ENCODE measurements around the gene SH3RF1.

SH3RF1 gene

DNA sequence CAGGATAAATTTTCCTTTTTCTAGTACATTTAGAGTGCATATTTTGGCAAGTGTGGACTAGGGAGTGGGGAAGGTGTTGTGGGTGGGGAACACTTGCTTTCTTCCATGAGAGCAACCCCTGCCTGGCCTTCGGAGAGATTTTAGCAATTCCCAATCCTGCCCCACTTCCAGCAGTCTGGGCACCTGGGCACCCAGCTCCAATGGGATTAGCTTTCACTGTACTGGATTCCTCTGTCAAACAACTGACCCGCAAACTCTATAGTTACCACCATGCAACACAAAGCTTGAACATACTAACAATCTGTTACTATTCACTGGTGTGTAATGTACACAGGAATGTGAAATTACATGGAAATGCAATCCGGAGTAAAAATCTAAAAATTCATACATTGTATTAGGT, 50.3 kb downstream of the SH3RF1 start:
- H3K4me3 ChIP-seq (ENCODE audit: low read depth, low read length): no peak overlapping the region
- TF ChIP-seq, protein P1, sequence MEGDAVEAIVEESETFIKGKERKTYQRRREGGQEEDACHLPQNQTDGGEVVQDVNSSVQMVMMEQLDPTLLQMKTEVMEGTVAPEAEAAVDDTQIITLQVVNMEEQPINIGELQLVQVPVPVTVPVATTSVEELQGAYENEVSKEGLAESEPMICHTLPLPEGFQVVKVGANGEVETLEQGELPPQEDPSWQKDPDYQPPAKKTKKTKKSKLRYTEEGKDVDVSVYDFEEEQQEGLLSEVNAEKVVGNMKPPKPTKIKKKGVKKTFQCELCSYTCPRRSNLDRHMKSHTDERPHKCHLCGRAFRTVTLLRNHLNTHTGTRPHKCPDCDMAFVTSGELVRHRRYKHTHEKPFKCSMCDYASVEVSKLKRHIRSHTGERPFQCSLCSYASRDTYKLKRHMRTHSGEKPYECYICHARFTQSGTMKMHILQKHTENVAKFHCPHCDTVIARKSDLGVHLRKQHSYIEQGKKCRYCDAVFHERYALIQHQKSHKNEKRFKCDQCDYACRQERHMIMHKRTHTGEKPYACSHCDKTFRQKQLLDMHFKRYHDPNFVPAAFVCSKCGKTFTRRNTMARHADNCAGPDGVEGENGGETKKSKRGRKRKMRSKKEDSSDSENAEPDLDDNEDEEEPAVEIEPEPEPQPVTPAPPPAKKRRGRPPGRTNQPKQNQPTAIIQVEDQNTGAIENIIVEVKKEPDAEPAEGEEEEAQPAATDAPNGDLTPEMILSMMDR (IDR thresholded peaks at IDR 0.05; ENCODE audit: insufficient read depth, low read depth, low read length, missing control alignments): no peak
- DNase-seq (ENCODE audit: low read depth): no peak

DNA sequence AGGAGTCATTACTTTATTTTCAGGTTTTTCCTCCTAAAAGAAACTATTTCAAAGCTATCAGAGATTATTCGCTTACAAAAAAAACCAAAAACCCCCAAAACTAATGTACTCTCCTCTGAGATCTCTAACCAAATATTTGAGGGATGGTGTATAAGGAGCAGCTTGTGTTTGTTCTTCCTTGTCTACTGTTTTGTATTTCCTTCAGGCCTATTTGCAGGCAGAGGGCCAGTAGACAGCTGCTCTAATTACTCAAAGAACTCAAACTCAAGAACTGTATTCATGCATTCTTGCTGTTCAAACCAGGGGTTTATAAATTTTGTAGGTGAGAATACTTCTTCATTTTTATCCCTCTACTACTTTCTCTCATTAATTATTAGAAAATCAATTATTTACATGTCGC, 51.3 kb downstream of the SH3RF1 start:
- TF ChIP-seq, protein P1 (IDR thresholded peaks at IDR 0.05; ENCODE audit: insufficient read depth, low read depth, low read length, missing control alignments): no peak
- H3K4me3 ChIP-seq (ENCODE audit: low read depth, low read length): no peak overlapping the region
- no peak for DNase-seq (ENCODE audit: low read depth)

DNA sequence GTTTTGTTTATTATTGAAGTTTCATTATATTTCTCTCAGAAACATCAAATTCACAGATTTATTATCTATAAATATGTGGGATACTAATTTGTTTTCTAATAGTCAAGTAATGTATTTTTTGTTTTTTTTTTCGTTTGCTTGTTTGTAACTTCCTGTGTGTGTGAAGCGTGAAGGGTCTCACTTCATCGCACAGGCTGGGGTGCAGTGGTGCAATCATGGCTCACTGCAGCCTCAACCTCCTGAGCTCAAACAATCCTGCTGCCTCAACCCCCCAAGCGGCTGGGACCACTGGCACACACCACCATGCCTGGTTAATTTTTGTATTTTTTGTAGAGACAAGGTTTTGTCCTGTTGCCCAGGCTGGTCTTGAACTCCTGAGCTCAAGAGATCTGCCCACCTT, 55.1 kb downstream of the SH3RF1 start:
- TF ChIP-seq, protein P1 (IDR thresholded peaks at IDR 0.05; ENCODE audit: insufficient read depth, low read depth, low read length, missing control alignments): no peak
- H3K4me3 ChIP-seq (ENCODE audit: low read depth, low read length): no peak overlapping the region
- DNase-seq (ENCODE audit: low read depth): peak; percentile 63

DNA sequence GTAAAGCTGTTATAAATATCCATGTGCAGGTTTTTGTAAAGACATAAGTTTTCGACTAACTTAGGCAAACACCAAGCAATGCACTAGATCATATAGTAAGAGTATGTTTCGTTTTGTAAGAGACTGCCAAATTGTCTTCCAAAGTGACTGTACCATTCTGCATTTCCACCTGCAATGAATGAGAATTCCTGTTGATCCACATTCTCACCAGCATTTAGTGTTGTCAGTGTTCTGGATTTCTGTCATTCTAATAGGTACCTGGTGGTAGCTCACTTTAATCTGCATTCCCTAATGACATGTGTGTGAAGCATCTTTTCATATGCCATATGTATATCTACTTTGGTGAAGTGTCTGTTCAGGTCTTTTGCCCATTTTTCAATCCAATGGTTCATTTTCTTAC, 57.8 kb downstream of the SH3RF1 start:
- DNase-seq (ENCODE audit: low read depth): no peak
- no peak overlapping the region for H3K4me3 ChIP-seq (ENCODE audit: low read depth, low read length)
- TF ChIP-seq, protein P1 (IDR thresholded peaks at IDR 0.05; ENCODE audit: insufficient read depth, low read depth, low read length, missing control alignments): no peak

DNA sequence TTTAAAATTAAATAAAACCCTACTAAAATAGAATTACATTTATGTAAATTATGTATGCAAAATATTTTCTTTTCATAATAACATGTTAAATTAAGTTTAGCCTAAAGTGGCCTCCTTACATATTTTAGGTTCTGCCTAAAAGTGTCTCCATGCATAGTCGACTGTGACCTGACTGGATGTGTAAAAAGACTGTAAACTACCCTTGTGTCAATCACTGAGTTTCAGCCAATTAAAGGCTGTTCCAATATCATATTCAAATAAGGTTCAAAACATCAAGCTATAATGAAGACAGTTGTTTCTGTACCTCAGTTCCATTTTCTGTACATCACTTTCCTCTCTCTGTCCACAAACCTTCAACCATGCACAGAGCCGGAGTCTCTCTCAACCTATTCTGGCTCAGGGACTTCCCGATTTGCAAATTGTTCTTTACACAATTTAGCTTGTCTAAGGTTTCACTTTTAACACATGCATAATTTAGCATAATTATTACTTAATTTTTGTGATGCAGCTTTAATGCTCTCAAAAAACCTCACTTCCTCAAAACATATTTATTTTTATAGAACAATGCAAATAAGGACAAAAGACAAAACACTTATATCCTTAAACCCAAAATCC, 60.1 kb downstream of the SH3RF1 start:
- TF ChIP-seq, protein P1 (IDR thresholded peaks at IDR 0.05; ENCODE audit: insufficient read depth, low read depth, low read length, missing control alignments): no peak
- peak; percentile 82 for DNase-seq (ENCODE audit: low read depth)
- no peak overlapping the region for H3K4me3 ChIP-seq (ENCODE audit: low read depth, low read length)

DNA sequence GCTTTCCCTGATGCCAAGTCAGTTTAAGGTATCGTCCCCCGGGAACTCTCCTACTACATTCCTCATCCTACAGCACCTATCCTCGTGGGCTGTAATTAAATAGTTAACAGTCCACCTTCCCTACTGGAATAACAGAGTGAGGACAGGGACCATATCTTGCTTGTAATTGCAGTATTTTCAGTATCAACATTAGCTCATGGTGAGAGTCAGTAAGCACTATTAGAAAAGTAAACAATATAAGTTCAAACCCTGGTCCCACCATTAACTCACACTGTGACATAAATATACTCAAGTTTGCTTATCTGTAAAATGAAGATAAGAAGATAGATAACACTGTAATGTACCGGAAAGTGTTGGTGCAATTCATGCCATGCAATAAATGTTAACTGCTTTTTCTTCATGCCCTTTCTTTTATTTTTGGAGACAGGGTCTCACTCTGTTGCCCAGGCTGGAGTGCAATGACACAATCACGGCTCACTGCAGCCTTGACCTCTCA, 61.3 kb downstream of the SH3RF1 start:
- no peak for DNase-seq (ENCODE audit: low read depth)
- TF ChIP-seq, protein P1 (IDR thresholded peaks at IDR 0.05; ENCODE audit: insufficient read depth, low read depth, low read length, missing control alignments): no peak
- no peak overlapping the region for H3K4me3 ChIP-seq (ENCODE audit: low read depth, low read length)

DNA sequence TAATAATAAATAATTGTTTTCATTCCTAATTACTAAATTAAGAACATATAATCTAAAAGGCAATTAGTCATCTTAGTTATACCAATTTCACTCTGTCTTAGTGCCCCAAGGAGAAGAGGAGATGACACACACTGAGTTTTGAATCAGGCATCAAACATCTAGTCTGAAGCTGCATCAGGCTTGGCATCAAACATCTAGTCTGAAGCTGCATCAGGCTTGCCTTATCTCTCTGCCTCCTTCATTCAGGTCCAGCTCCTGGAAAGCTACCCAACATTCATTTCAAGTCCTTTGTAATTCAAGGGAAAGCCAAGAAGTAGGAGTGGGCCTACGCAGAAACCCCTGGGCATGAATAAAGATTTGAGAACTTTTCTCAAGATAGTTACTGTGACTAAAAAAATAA, 62.2 kb downstream of the SH3RF1 start:
- TF ChIP-seq, protein P1 (IDR thresholded peaks at IDR 0.05; ENCODE audit: insufficient read depth, low read depth, low read length, missing control alignments): no peak
- DNase-seq (ENCODE audit: low read depth): no peak
- H3K4me3 ChIP-seq (ENCODE audit: low read depth, low read length): no peak overlapping the region

Measured in GM12865 (cell line).